ENCODE results near the gene CD300LD. TPM values are rescaled to one million over a fixed set of nuclear protein-coding genes. Genes with fewer than 3 reads are reported as not detected.

CD300LD gene
- polyA plus RNA-seq, 1 of the 3 experiments (the other 2 are of a cell fraction), result not detected

- POLR2A ChIA-PET, result no interaction called here
- H3K9me2 ChIP-seq, result no peaks in the 10 kb centered on the region
Observed at GRCh38 chr17:74546586-74546985, 45.5 kb downstream of the CD300LD start.

GRCh38 chr17:74545843-74546230, 46.2 kb downstream of the CD300LD start, which contains the start of gene CD300C:
Gene CD300C, minus strand, starts transcription at chr17:74546115. Its CDS starts 333 bp downstream, at chr17:74545782.
- H4K20me1 ChIP-seq (ENCODE audit: insufficient read depth), result no peaks in the 10 kb centered on the region
- ChIA-PET CTCF (interaction anchor here (0.9 to 1.5 kb wide), 5 partner anchors 13 to 167 kb away, joined by 3 to 10 read pairs (median 3); partner anchors contain the start of gene CD300H), POLR2A (no interaction called here)
- no peak within 1 kb of the TSS for H2AFZ ChIP-seq (ENCODE audit: low read depth)
- H3K27ac ChIP-seq (ENCODE audit: low read depth in 2 of 2, low read length in 1 of 2), result no peak within 1 kb of the TSS
- no peak for TF ChIP-seq RXRA (IDR thresholded peaks at IDR 0.05; ENCODE audit: borderline replicate concordance, low read depth)
- H3F3A ChIP-seq (replicated peaks; ENCODE audit: insufficient read depth), result no peaks in the 10 kb centered on the region
- H3K4me1 ChIP-seq (ENCODE audit: control insufficient read depth in 1 of 2, insufficient read depth in 2 of 2, low read depth in 1 of 2, low read length in 1 of 2), result no peaks in the 10 kb centered on the region
- no peak within 1 kb of the TSS for H3K4me3 ChIP-seq (ENCODE audit: low read depth in 2 of 2, low read length in 1 of 2)
- no peaks in the 10 kb centered on the region for H3K27me3 ChIP-seq (ENCODE audit: insufficient read depth)
- H3K9me3 ChIP-seq, result peaks cover 6% of the 10 kb centered on the region; the same call in 1 of the 2 replicates
- H3K4me2 ChIP-seq, result no peak within 1 kb of the TSS
- no peaks in the 10 kb centered on the region for H3K79me2 ChIP-seq (ENCODE audit: insufficient read depth)
- no peaks in the 10 kb centered on the region for H3K36me3 ChIP-seq (replicated peaks in 1 of 2; ENCODE audit: control insufficient read depth in 1 of 2, insufficient read depth in 2 of 2, low read length in 1 of 2)
- H3K9ac ChIP-seq, result no peak within 1 kb of the TSS
- no peak for DNase-seq
- 46% methylated on average over 5 of the region's 5 CpGs for WGBS (ENCODE audit: low lambda C conversion rate)
- H3K9me2 ChIP-seq, result no peaks in the 10 kb centered on the region

More at GRCh38 chr17:74546586-74546985, 45.5 kb downstream of the CD300LD start:
- Histone ChIP-seq H3K4me2 (no peak overlapping the region), H3K36me3 (replicated peaks in 1 of 2; ENCODE audit: control insufficient read depth in 1 of 2, insufficient read depth in 2 of 2, low read length in 1 of 2) (no peaks in the 10 kb centered on the region), H2AFZ (ENCODE audit: low read depth) (no peak overlapping the region), H3F3A (replicated peaks; ENCODE audit: insufficient read depth) (no peaks in the 10 kb centered on the region), H3K9me3 (peaks cover 6% of the 10 kb centered on the region; the same call in 1 of the 2 replicates), H3K4me1 (ENCODE audit: control insufficient read depth in 1 of 2, insufficient read depth in 2 of 2, low read depth in 1 of 2, low read length in 1 of 2) (no peaks in the 10 kb centered on the region), H3K27me3 (ENCODE audit: insufficient read depth) (no peaks in the 10 kb centered on the region), H3K4me3 (ENCODE audit: low read depth in 2 of 2, low read length in 1 of 2) (no peak overlapping the region), H3K9ac (no peak overlapping the region), H3K79me2 (ENCODE audit: insufficient read depth) (no peaks in the 10 kb centered on the region), H3K27ac (ENCODE audit: low read depth in 2 of 2, low read length in 1 of 2) (no peak overlapping the region), H4K20me1 (ENCODE audit: insufficient read depth) (no peaks in the 10 kb centered on the region)
- TF ChIP-seq MAX (IDR thresholded peaks at IDR 0.05; ENCODE audit: low read depth), result no peak
- CTCF ChIA-PET, result interaction anchor here (0.9 to 1.5 kb wide), 3 partner anchors 13 to 53 kb away, joined by 3 to 10 read pairs (median 4); partner anchors contain the start of gene CD300H
- 59% methylated on average over 7 of the region's 7 CpGs for WGBS (ENCODE audit: low lambda C conversion rate)
- no peak for DNase-seq

- Histone ChIP-seq H2AFZ (ENCODE audit: low read depth) (no peak overlapping the region), H3K4me3 (ENCODE audit: low read depth in 2 of 2, low read length in 1 of 2) (no peak overlapping the region), H3K9me3 (peaks cover 5% of the 10 kb centered on the region; the same call in 1 of the 2 replicates), H3K9ac (no peak overlapping the region), H3K4me1 (ENCODE audit: control insufficient read depth in 1 of 2, insufficient read depth in 2 of 2, low read depth in 1 of 2, low read length in 1 of 2) (no peaks in the 10 kb centered on the region), H3K27me3 (ENCODE audit: insufficient read depth) (no peaks in the 10 kb centered on the region), H4K20me1 (ENCODE audit: insufficient read depth) (no peaks in the 10 kb centered on the region), H3F3A (replicated peaks; ENCODE audit: insufficient read depth) (no peaks in the 10 kb centered on the region), H3K36me3 (replicated peaks in 1 of 2; ENCODE audit: control insufficient read depth in 1 of 2, insufficient read depth in 2 of 2, low read length in 1 of 2) (no peaks in the 10 kb centered on the region), H3K27ac (ENCODE audit: low read depth in 2 of 2, low read length in 1 of 2) (no peak overlapping the region), H3K79me2 (ENCODE audit: insufficient read depth) (no peaks in the 10 kb centered on the region), H3K4me2 (no peak overlapping the region), H3K9me2 (no peaks in the 10 kb centered on the region)
- ChIA-PET CTCF (interaction anchor here (0.9 to 1.5 kb wide), 4 partner anchors 21 to 166 kb away, joined by 3 to 10 read pairs (median 4); partner anchors contain the start of gene CD300H), POLR2A (no interaction called here)
- DNase-seq, result no peak
- 60% methylated on average over 16 of the region's 16 CpGs for WGBS (ENCODE audit: low lambda C conversion rate)
- TF ChIP-seq RXRA (IDR thresholded peaks at IDR 0.05; ENCODE audit: borderline replicate concordance, low read depth) (no peak), GABPA (IDR thresholded peaks at IDR 0.05; ENCODE audit: low read depth) (no peak), TEAD4 (IDR thresholded peaks at IDR 0.05; ENCODE audit: borderline replicate concordance, insufficient read depth) (no peak), PBX3 (IDR thresholded peaks at IDR 0.05) (no peak), USF2 (IDR thresholded peaks at IDR 0.05; ENCODE audit: borderline replicate concordance, low read depth, low read length) (no peak), SMC3 (IDR thresholded peaks at IDR 0.05; ENCODE audit: low read depth, low read length) (no peak), EZH2phosphoT487 (IDR thresholded peaks at IDR 0.05; ENCODE audit: borderline replicate concordance, low read depth) (no peak), EP300 (IDR thresholded peaks at IDR 0.05; ENCODE audit: borderline replicate concordance in 1 of 2, low read depth in 1 of 2, low read length in 1 of 2) (no peak), REST (IDR thresholded peaks at IDR 0.05; ENCODE audit: low read depth, low read length) (no peak), FOXJ3 (CRISPR knock-in tag; IDR thresholded peaks at IDR 0.05) (no peak), CHD2 (IDR thresholded peaks at IDR 0.05; ENCODE audit: low read length, partially characterized antibody) (no peak), MXI1 (IDR thresholded peaks at IDR 0.05; ENCODE audit: low read depth, low read length) (no peak)
Observed at GRCh38 chr17:74544991-74545842, 46.9 kb downstream of the CD300LD start.
